ENCODE data around the gene VAMP7. TPM values are rescaled to one million over a fixed set of nuclear protein-coding genes. Genes with fewer than 3 reads are reported as not detected.

Gene VAMP7, protein sequence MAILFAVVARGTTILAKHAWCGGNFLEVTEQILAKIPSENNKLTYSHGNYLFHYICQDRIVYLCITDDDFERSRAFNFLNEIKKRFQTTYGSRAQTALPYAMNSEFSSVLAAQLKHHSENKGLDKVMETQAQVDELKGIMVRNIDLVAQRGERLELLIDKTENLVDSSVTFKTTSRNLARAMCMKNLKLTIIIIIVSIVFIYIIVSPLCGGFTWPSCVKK
- total RNA-seq, result 23.4 and 30.9 TPM in 2 replicates

DNA sequence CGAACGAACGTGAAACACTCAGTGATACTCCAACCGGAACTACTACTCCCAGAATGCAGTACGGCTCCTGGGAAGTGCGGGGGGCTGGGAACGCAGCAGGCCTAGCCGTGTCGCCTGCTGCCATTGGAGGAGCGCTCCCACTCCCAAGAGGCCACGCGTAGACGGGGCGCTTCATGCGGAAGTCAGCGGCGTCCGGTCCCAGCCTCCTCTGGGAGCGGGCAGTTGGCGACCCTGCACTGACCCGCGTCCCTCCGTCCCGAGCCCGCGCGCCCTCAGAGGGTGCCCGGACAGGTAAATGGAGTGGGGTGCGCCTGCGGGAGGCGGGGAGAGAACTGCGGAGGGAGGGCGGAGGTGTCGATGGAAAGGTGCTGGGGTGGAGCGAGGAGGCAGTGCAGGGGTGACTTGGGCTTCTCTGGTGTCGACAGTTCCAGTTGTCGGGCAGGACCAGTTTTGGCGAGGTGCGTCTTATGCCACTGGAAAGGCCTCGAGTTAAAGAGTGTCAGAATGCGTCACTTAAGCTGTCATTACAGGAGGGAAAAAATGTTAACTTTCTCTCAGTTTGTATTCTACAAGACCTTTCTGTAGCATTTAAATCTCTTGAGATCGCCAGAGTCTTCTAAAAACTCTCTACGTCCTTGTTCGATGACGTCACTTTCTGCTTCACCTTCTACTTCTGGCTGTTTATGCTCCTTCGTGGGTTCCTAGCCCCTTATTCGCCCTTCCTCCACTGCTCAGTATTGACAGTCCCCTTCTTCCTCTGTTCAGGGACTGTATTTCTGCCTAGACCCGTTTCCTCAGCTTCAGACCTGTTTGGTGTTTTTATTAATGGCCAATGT is at the start of gene VAMP7:
TSS of gene VAMP7 (plus strand) at position 188 of the 836 bp plus-strand sequence. CDS start 8,122 bp downstream, outside the sequence.

Other genes with a start within 250 kb of the VAMP7 start
- not detected in 2 replicates for gene IL9R, start 116.4 kb downstream of the VAMP7 start, total RNA-seq